NCI-H2196 treated with DMSO at 0.1 percent for 48 hours (cell line): ENCODE results near the gene VAV3.

ENCODE experiments used
- DNase-seq: peaks from one replicate; lab custom pipeline; 2025; ENCODE audit not compliant: unreplicated experiment; lab: John Stamatoyannopoulos, UW

VAV3 gene

DNA sequence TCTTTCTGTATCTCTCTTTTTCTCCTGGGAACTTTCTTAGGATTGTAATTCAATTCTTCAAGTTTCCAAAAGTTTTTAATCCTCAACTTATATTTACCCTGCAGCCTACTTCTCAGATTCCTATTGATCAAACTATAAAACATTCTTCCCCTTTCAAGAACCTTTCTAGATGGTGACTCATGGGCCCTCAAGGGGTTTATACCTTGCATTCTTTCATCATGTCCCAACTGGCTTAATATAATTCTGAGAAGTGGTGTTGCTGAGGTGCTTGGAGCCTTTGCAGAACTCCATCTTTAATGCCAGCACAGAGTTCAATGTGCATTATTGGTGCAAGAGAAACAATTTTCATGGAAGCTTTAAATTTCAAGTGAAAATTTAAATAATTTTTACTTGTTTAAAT lies 273.4 kb downstream of the VAV3 start:
- DNase-seq, result no peak

DNA sequence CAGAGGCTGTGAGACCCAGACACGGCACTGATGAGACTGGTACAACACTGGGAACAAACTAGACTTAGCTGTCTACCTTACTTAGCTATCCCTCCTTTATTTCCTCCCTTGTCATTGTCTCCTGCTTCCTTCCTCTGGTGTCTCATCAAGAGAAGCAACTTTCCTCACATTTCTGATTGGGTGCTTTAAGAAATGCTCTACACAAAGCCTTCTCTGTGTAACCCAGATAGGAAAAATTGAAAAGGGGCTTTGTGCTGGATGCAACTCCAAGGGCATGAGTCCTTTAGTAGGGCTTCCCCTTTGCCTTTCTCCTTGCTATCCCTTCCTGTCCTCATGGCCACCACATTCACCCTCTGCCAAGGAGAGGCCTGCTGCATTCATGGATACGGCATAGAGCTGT lies 274.5 kb downstream of the VAV3 start:
- no peak for DNase-seq

DNA sequence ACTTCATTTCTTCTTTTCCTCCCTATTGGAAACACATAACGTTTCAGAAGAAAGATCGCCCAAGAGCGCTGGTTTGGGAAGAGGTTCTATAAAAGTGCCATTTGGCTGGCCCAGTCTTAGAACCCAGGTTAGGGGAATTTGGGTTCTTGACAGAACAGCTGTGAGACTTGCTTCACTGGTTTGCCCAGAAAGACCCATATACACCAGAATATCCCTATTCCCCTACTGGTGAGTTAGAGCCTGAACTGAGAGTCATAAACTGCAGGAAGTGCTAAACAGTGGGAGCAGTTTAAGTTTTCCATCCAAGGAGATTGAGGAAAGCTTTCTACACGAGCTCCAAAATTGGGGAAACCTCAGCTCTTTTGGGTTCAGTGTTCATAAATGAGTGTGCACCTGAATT lies 275.2 kb downstream of the VAV3 start:
- no peak for DNase-seq

DNA sequence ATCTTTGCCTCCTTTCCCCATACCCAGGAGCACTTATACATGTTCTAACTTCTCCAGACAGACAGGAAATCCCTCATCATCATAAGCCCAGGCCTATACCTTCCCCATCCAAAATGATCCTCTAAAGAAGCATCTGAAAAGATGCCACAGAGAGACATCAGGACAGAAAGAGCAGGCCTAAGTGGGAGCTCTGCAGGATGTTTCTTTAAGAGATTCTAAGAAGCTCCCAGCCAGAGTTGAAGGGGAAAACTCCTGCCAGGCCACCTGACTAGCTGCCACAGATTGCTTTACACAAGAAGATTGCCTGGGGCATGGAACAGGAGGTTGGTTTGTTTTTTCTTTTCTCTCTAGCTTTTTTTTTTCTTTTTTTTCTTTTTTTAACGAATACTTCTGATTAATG lies 275.8 kb downstream of the VAV3 start:
- DNase-seq, result no peak

DNA sequence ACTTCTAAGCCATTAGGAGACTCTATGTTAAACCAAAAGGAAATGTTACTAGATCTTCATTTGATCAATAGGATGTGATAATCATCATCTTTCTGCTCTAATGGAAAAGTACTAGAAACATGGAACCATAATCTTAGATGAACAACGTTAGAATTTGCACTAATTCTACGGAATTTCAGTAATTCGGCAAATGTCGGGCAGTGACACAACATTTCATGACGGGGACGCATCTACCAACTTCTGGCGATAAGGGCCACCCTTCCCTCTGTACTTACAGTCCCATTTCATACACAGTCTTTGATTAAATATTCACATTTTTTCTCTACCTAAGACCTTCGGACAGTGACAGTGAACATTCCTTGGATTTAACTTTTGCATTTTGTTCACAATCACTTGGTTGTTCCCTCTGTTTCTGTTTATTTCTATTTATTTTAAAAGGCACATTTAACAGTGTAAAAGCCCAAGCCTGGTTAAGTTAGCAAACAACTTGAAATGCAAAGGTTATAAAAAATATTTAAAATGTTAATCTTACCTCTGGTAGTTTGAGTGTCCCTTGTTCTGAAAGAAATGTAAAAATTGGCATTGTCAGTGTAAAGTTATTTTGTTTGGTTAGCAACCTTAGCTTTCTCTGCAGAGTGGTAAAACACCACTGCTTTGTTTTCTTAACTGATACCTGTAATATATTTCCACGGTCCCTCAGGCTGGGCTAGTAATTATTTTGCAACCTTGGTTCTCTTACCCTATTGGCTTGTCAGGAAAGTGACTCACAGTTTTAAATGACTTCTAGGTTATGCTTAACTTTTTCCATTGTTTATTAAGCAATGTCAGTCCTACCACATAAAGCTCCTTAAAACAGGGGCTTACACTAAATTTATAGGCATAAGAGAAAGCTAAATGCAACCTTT lies 276.9 kb downstream of the VAV3 start:
- no peak for DNase-seq

DNA sequence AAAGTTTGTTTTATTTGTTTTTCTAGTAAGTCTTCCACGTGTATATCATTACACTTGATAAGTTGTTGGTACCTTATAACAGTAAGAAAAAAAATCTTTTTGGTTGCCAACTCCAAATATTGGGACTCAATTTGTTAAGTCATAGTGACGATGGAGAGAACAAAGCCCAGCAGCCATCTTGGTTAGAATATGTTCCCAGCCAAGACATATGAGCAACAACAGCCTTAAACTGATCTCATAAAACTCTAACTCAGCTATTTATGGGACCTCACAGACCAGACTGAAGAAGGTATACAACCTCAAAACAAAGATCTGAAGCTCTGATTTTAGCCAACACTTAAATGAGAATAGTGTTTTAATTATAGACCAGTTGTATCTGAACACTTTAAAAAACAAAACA lies 281.3 kb downstream of the VAV3 start:
- DNase-seq, result no peak

DNA sequence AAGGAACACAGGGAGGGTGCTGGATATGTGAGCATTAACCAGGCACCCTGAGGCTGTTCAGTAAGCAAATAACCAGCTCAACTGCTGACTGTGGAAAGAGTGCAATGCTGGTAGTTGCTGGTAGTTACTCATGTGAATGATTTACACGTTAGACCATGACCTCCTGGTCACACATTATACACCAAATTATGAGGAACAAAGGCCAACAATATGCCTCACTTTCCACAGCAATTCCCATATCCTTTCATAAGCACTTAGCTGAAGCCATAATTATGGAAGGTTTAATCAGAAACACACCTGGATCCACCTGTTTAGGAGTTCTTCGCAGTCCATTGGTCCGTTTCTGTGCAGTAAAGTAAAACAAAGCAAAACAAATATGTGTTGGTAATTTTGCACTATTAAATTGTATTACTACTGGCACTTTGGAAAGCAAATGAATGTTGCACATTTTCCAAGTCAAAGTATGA lies 281.8 kb downstream of the VAV3 start:
- DNase-seq, result no peak

DNA sequence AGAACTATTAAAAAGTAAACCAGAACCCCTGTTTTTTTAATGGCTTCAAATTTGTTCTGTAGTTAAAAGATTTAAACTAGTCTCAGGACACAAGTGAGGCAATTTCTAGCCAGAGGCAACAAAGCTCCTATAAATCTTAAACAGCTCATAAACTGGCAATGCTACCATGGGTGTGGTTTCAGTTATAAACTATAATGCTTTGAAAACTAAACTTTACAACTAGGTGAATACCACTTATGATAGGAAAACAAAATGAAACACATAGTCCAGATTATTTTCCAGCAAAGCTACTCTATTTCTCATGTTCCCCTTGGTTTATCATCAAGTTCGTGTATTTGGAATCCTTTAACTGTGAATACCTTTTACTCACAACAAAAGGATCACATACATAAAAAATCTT lies 282.5 kb downstream of the VAV3 start:
- DNase-seq, result no peak

DNA sequence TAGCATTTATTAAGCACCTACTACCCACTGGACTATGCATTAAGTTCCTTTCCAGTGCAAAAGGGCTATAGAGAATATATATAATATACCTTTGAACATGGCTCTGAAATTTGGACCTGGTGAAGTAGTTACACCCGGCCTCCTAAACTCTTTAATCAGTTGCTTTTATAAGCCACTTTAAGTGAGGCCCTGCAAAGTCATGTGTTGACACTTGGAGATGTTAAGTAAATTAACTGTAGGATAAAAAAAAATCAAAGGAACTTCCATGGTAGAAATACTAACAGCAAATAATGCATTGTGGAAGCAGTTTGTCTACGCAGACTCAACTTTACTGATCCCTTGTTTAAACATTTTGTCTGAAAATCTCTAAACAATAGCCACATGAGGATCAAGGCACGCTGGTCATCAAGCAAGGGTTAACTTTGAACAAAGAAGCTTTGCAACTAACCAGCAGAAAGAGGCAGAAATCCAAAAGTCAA lies 283.9 kb downstream of the VAV3 start:
- no peak for DNase-seq

DNA sequence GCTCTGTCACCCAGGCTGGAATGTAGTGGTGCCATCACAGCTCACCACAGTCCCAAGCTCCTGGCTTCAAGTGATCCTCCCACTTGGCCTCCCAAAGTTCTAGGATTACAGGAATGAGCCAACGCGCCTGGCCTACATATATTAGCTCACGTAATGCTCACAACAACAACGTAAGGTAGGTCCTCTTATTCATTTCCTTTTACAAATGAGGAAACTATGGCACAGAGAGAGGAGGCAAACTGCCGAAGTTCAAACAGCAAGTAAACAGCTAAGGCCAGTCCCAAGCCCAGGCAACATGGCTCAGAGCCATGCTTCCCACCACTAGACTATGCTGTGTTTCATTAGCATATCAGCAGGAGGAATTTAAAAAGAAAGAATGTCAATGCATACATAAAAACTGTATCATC lies 284.4 kb downstream of the VAV3 start:
- no peak for DNase-seq

DNA sequence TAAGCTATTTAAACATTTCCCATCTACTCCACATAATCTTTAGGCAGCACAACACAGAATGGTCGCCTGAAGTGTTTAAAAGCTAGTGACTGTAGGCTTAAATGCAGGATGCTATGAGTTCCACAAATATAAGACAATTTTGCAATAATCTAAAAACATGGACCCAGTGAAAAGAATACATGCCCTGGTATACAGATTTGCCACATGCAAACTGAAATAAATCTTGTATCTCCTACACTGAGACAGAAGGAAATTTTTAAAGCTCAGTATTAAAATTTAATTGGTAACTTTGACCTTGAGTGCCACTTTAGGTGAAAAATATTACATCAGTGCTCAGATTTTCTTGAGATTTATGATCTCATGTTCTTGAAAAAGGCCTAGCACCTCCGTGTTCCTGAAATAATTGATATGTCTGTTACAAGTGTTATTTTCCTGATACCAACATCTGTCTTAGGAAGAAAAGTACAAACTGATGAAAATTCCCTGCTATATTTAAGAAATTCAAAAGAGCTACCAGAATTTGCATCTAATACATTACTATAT lies 285.5 kb downstream of the VAV3 start:
- no peak for DNase-seq

DNA sequence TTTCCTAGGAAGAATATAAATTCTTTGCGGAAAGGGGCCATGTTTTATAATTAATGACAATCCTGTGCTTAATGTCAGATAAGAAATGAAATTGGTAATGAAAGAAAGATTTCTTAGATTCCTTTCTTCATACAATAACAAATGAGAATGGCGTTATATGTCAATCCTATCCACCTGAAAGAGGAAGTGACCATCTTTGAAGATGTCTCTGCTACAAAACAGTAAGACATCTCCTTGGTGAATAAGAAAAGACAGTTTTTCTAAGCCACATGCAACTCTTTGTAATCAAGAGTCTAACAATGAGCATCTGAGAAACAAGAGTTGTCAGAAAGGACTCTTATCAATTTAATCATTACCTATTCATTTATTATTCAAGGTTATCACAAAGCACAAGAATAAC lies 286.0 kb downstream of the VAV3 start:
- no peak for DNase-seq

DNA sequence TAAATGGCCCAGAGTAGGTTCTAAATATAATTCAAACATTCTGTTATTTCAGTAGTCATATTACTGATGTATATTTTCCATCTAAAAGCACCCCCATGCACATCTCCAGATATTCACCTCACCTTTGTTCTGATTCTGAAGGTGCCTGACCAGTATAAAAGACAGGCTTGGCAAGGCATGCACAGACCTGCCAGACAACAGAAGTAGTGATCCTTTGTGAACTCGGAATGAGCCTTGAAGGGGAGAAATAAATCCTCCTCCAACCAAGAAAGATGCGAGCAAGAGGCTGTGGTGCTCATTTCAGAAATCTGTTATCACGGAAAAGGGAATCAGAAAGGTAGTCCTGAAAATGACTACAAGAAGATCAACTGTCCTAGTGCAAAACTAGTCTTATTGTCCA lies 287.3 kb downstream of the VAV3 start:
- DNase-seq, result no peak

DNA sequence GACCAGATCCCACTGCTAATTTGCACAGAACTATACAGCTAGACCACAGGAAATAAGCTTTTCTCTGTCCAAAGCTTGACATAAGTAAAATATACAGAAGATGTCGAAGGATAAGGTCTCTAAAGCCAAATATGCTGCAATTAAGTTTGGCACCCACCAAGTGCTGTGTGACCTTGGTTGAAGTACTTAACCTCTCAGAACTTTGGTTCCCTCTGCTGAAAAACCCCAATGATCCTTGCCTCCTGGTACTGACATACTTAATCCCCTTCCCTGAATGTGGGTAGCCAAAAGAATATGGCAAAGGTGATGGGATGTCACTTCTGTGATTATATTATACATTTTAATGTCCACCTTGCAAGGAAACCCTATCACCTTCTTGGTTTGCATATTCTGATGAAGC lies 290.5 kb downstream of the VAV3 start:
- no peak for DNase-seq

DNA sequence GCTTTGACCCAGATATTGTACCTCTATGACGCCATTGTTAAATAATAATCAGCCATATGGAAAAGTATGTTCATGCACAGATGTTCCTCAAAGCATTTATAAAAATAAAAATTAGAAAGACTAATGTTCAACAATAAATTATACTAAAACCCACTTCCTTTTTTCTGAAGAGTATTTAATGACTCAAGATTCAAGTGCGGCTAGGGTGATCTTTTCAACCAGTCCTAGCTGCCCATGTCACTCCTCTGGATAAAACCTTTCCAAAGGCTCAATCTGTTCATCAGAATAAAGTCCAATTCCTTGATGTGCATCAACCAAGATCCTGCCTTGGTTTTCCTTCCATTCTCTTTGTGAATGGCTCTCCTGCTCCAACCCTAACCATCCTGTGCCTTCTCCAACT lies 292.0 kb downstream of the VAV3 start:
- no peak for DNase-seq

DNA sequence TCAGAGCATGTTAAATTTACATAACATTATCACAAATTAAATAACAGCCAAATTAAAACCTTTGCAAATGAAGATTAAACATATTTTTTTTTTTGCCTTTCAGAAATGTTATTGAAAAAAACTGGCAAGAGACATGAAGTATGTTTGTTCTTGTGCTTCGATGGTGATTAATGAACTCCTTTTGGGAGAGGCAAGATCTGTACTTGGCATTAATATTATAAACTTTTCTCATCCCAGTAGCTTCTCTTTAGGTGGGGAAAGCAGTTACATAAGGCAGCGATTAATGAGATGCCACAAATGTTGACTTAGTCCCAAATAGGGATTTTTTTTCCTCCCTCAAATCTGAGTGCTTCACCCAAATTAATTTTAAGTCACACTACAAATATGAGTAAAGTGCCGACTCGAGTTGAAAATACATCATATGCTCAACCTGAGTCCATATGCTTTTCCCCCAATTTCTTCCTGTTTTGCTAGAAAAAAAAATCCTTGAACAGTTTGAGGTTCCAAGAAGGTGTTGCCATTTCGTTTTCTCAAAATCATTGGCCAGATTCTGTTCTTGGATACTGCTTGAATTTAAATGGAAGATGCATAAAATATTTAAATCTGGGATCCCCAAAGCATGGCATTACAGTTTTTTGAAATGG lies 294.5 kb downstream of the VAV3 start:
- no peak for DNase-seq

DNA sequence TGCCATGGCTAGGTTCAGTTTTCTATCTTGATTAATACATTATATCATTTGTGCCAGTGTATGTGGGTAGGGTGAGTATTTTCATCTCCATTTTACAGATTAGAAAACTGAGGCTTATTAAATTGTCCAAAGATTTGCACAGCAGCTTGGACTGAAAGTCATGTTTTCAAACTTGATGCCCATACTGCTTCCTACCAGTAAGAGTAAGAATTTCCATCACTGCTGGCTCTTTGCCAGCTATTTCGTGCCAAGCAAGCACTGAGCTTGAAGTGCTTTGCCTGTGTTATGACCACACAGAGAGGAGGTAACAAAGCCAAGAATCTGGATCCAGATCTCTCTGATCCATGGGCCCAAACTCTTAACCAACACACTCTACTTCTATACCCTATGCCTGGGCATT lies 295.0 kb downstream of the VAV3 start:
- no peak for DNase-seq

DNA sequence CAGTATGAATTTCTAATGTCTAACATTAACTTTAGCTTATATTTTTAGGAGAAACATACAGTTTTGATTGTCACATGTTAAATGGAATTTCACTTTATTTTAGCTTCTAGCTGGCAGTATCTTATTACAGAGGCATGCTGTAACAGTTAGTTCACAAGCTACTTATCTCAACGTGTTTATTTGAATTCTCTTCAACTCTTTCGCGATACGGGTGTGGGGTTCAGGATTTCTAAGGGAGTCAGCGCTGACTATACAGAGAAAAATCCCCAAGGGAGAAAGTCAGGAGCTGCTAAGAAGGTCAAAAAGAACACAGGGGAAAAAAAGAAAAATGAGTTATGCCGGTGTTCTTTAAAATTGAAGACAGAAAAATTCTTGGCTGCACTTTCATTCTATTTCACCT lies 296.2 kb downstream of the VAV3 start:
- no peak for DNase-seq

DNA sequence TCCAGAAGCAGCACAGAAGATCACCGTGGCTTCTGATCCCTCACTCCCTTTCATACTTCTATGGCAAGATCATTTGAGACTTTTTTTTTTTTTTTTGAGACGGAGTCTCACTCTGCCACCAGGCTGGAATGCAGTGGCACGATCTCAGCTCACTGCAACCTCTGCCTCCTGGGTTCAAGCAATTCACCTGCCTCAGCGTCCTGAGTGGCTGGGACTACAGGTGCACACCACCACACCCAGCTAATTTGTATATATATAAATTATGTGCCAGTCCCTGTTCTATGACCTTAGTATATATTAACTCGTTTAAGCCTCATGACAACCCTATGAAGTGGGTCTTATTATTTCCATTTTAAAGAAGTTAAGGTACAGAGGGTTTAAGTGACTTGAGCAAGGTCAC lies 298.5 kb downstream of the VAV3 start:
- DNase-seq, result no peak

DNA sequence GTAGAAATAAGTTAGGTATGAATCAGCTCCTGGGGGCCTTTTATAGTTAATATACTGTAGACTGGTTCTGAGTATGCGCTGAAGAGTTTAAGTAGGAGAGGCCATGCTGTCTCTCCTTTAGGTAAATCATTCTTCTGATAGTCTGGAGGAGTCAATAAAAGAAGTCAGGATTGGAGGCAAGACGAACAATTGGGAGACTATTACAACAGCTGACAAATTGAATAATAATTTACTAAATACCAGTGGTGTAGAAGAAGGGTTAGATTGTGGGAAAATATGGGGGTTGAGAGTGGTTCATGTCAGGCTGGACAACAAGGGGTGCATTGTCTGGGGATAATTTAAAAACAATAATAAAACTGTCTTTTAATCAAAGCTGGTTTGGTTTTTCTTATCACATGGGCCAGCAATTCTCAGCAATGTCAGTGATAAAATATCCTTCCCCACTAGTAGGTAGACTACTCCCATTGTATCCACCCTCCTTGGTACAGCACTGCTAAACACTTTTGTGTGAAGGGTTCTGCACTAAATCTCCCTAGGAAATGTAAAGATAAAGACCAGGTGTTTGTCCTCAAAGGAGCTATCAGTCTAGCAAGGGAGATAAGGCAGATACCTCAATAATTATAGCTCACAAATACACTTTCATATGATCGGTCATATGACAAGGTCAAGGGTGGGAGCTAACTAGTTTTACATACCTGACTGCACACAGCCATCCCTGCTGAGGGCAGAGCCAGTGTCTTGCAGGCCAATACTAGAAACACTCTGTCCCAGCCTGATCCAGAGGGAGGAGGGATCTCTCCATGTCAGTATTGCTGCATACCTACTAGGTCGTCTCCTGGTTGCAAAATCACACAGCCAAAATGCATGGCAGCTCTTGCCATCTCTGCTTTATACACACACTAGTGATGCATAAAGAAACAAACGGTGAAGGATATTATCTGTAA lies 299.7 kb downstream of the VAV3 start:
- DNase-seq, result no peak

DNA sequence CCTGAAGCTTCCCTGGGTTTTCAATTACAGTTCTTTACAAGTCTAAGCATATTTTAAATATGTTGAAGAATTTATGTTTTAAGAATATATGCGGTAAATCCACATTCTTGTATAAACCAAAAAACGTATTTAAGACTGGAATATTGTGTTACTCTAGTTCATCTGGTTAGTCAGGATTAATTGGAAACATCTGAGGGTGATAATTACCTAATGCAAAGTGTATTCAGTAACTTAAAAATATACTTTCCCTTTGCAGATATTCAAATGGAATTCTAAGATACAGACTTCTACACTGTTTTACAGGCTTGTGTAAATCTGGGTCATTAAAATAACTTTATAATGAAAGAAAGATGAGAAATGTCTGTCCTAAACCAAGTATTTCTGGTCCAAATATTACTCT lies 302.0 kb downstream of the VAV3 start:
- no peak for DNase-seq
